Measurements from ENCODE around the gene HSDL1.

DNA sequence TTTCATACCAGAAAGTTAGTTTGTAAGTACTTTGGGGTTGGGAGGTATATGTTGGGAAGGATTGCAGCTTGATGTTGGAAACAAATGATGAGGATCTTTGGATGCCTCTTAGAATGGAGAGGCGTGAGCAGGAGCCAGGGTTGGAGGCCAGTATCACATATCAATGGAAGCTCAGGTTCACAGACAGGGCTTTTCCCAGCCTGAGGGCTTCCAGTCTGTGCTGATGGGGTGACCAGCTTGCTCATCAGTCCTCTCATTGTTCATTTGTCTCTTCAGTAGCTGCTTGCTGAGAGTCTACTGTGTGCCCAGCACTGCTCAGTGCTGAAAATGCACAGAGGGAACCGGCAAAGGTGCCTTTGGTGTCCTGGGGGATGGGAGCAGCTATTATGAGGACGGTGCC is 5.9 kb upstream of the HSDL1 start:
- no peak for TF ChIP-seq POLR2A (IDR thresholded peaks at IDR 0.05)
- TF ChIP-seq, protein P1, sequence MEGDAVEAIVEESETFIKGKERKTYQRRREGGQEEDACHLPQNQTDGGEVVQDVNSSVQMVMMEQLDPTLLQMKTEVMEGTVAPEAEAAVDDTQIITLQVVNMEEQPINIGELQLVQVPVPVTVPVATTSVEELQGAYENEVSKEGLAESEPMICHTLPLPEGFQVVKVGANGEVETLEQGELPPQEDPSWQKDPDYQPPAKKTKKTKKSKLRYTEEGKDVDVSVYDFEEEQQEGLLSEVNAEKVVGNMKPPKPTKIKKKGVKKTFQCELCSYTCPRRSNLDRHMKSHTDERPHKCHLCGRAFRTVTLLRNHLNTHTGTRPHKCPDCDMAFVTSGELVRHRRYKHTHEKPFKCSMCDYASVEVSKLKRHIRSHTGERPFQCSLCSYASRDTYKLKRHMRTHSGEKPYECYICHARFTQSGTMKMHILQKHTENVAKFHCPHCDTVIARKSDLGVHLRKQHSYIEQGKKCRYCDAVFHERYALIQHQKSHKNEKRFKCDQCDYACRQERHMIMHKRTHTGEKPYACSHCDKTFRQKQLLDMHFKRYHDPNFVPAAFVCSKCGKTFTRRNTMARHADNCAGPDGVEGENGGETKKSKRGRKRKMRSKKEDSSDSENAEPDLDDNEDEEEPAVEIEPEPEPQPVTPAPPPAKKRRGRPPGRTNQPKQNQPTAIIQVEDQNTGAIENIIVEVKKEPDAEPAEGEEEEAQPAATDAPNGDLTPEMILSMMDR (IDR thresholded peaks at IDR 0.05) = no peak
- no peak for TF ChIP-seq EP300 (IDR thresholded peaks at IDR 0.05)

Data from tibial nerve (tissue), 4 donors.